Left ventricle myocardium inferior (tissue), 1 donor: Measurements from ENCODE around the gene INO80C. TPM values are rescaled to one million over a fixed set of nuclear protein-coding genes. Genes with fewer than 3 reads are reported as not detected.

Experiments
- DNase-seq: peaks from one replicate; pipeline ENCODE4 v3.0.0-alpha.2; 2020
- H3K27ac ChIP-seq: fragments of 200-600 bp; replicated peaks from 2 replicates; pipeline ENCODE4 v1.8.0; 2021
- H3K27me3 ChIP-seq: fragments of 200-600 bp; 2 replicates; pipeline ENCODE4 v1.8.0; 2021; ENCODE audit warnings: low read depth
- H3K36me3 ChIP-seq: fragments of 200-600 bp; 2 replicates; pipeline ENCODE4 v1.8.0; 2021
- H3K4me1 ChIP-seq: fragments of 200-600 bp; 2 replicates; pipeline ENCODE4 v1.8.0; 2021
- H3K4me3 ChIP-seq: fragments of 200-600 bp; 2 replicates; pipeline ENCODE4 v1.8.0; 2021; ENCODE audit warnings: mild to moderate bottlenecking, moderate library complexity
- H3K9me3 ChIP-seq: fragments of 200-600 bp; replicated peaks from 2 replicates; pipeline ENCODE4 v1.8.0; 2021
- intact Hi-C: fragments of 100-400 bp; cut with micrococcal nuclease; formaldehyde crosslinking; loops from one replicate; pipeline ENCODE4 v1.11.0; 2022
- total RNA-seq: library from RNA; stranded (reverse); fragmentation: NEBNext Ultra II Directional; extraction: Animal tissue kit (Norgen Biotek cat#: 25700); gene quantifications from one replicate; pipeline ENCODE4 v1.2.1, GENCODE V29; 2021
- TF ChIP-seq, protein P1 (sequence below): fragments of 200-600 bp; IDR thresholded peaks from 2 replicates; pipeline ENCODE4 v1.8.0; 2021; ENCODE audit warnings: antibody characterized with exemption, mild to moderate bottlenecking, borderline replicate concordance
- donor health status: DM: no; HTN: yes; CAD: no; lungs with severe emphysema.

The INO80C gene
- total RNA-seq, 1 donor from 2014 or later, result 20.3 TPM

GRCh38 chr18:35516351-35516750 lies 18.6 kb upstream of the INO80C start:
- H3K4me3 ChIP-seq, result no peak overlapping the region
- no peaks in the 10 kb centered on the region for H3K36me3 ChIP-seq
- no peaks in the 10 kb centered on the region for H3K9me3 ChIP-seq
- intact Hi-C loops, result no loop called here
- H3K4me1 ChIP-seq, result peaks cover 43% of the 10 kb centered on the region
- no peaks in the 10 kb centered on the region for H3K27me3 ChIP-seq
- TF ChIP-seq, protein P1, sequence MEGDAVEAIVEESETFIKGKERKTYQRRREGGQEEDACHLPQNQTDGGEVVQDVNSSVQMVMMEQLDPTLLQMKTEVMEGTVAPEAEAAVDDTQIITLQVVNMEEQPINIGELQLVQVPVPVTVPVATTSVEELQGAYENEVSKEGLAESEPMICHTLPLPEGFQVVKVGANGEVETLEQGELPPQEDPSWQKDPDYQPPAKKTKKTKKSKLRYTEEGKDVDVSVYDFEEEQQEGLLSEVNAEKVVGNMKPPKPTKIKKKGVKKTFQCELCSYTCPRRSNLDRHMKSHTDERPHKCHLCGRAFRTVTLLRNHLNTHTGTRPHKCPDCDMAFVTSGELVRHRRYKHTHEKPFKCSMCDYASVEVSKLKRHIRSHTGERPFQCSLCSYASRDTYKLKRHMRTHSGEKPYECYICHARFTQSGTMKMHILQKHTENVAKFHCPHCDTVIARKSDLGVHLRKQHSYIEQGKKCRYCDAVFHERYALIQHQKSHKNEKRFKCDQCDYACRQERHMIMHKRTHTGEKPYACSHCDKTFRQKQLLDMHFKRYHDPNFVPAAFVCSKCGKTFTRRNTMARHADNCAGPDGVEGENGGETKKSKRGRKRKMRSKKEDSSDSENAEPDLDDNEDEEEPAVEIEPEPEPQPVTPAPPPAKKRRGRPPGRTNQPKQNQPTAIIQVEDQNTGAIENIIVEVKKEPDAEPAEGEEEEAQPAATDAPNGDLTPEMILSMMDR, result no peak
- peak overlapping the region; percentile 62 for H3K27ac ChIP-seq
- no peak for DNase-seq

- intact Hi-C loops, result no loop called here
- Histone ChIP-seq H3K27ac (peak overlapping the region; percentile 28), H3K4me3 (no peak overlapping the region), H3K4me1 (peaks cover 50% of the 10 kb centered on the region), H3K27me3 (no peaks in the 10 kb centered on the region), H3K9me3 (no peaks in the 10 kb centered on the region), H3K36me3 (no peaks in the 10 kb centered on the region)
- no peak for DNase-seq
- TF ChIP-seq, protein P1, result no peak
Observed at GRCh38 chr18:35515460-35516130, 17.8 kb upstream of the INO80C start.

DNA sequence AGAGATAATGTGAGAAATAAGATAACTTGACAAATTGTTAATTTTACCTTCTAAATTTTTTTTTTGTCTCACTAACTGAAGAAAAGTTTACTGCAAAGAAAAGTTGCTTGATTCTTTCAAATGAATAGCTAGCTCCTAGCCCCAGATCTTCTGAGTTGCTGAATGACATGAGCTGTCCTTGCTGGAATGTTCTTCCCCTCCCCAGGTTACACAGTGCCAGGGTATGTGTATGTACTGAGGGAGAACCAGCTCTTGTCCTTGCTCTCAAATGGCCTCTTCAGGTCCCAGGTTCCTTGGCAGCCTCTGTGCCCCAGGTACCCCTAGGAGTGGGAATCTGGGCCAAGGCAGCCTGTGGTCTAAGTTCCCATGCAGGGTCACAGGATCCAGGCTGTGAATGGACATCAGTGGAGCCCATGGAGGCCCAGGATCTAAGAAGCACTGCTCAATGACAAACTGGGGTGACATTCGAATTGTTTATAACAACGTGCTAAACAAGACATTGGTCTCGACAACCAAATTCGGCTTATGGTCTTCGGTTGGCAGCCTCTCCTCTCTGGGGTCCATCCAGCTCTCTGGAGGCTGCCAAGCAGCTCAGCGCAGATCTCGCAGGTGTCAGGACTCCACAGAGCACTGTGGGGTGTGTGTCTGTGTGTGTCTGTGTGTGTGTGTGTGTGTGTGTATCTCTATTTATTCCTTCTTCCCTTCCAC lies 17.1 kb upstream of the INO80C start:
- intact Hi-C loops, result no loop called here
- no peaks in the 10 kb centered on the region for H3K9me3 ChIP-seq
- H3K36me3 ChIP-seq, result no peaks in the 10 kb centered on the region
- DNase-seq, result no peak
- no peaks in the 10 kb centered on the region for H3K27me3 ChIP-seq
- no peak overlapping the region for H3K4me3 ChIP-seq
- H3K4me1 ChIP-seq, result peaks cover 57% of the 10 kb centered on the region
- TF ChIP-seq, protein P1, result no peak
- H3K27ac ChIP-seq, result peak overlapping the region; percentile 25

- no peak for DNase-seq
- intact Hi-C loops, result no loop called here
- Histone ChIP-seq H3K4me3 (no peak overlapping the region), H3K36me3 (no peaks in the 10 kb centered on the region), H3K9me3 (no peaks in the 10 kb centered on the region), H3K27ac (no peak overlapping the region), H3K27me3 (no peaks in the 10 kb centered on the region), H3K4me1 (peaks cover 59% of the 10 kb centered on the region)
- TF ChIP-seq, protein P1, result no peak
Observed at GRCh38 chr18:35514283-35514682, 16.5 kb upstream of the INO80C start.

GRCh38 chr18:35513181-35513936 lies 15.6 kb upstream of the INO80C start:
- H3K36me3 ChIP-seq, result no peaks in the 10 kb centered on the region
- intact Hi-C loops, result no loop called here
- peaks cover 59% of the 10 kb centered on the region for H3K4me1 ChIP-seq
- no peaks in the 10 kb centered on the region for H3K9me3 ChIP-seq
- peak overlapping the region; percentile 56 for H3K27ac ChIP-seq
- no peak overlapping the region for H3K4me3 ChIP-seq
- peak; percentile 32 for DNase-seq
- H3K27me3 ChIP-seq, result no peaks in the 10 kb centered on the region
- TF ChIP-seq, protein P1, result no peak
